HG02981 (cell line): Measurements from ENCODE around the gene TSSK6.

Source experiments
- ATAC-seq: cut with Tn5 transposase; IDR thresholded peaks from one replicate; pipeline ENCODE4 v1.9.1; 2021; ENCODE audit warnings: mild to moderate bottlenecking, moderate library complexity; ENCODE audit not compliant: unreplicated experiment

Gene TSSK6

GRCh38 chr19:19465436-19466070, 49.8 kb downstream of the TSSK6 start:
- no peak for ATAC-seq

DNA sequence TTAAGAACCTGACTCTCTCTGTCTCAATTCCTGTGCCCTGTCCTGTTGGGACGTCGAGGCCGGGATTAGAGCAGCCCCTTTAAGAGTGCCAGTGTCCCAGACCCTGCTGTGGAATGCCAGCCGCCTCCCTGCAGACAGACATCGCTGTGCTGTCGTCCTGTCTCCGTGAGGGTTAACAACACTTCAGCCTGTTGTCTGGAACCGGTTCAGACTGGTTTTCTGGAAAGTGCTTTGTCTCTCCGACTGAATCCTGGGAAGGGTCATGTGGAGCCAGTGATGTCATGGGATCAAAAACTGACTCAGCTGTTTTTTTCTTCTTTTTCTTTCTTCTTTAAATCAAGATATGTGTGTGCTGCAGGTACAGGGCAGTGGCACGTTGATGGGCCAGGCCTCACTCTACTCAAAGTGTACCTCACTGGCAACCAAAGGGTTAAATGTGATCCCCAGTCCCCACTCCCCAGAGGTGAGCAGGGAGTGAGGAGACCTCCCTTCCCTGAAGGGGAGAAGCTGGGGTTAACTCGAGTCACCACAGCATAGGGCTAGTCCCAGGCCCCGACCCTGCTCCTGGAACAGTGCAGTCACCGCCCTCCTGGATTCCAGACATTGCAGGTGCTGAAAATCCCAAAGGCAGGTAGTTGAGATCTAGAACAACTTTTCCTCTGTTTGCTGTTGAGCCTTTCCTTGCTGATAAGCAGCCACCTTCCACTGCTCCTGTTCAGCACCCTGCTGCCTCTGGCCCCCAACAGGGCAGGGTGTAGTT, 50.8 kb downstream of the TSSK6 start:
- ATAC-seq, result no peak
